VCaP (cell line): ENCODE measurements around the gene ARL17A.
"Not testable (repeated sequence)": the region's sequence is repeated elsewhere in the genome, so short reads cannot be mapped to it uniquely, and the experiment has no call there.

ENCODE experiments used
- H3K27ac ChIP-seq: fragments of 450-650 bp; 2 replicates; pipeline ENCODE4 v1.5.1; 2017

ARL17A gene

DNA sequence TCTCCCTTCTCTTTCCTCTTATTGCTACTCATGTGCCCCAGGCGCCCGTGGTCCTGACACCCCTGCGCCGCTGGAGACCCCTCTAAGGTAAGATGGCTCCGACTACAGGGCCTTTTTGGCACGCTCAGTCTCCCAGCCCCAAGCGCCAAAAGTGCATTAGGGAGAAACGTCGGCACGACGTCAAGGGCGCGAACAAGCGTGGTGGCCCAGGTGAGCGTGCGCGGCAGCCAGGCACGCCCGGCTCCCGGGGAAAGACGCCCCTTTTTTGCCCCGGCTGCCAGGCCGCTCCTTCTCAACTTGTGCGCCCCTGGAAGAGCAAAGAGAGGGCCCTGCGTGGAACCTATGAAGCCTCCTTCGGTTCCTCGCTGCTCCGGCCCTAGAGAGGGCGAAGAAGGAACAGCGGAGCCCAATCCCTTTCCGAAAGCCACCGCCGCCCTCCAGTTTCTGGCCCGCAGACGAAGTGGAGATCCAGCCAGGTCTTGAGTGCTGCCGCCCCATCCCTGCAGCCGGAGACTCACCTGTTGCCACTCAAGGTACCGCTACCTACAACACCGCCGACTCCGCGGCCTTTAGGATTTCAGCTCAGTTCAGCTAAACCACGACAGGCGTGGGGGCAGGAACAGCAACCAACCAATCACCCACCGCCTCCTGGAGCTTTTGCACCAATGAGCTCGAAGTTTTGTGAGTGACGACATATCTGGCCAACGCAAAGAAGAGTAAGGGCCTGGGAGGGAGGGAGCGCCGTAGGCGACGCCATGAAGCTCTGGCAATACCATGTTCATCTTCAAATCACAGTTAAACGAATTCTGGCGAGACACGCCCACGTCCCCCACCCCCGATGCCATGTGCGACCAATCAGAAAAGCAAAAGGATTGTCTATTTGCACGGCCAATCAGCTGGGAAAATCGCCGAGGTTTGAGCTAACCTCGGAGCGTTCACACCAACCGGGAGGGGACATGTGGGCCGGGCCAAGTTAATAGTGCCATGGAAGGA is at the start of gene ARL17A:
ARL17A (minus strand) TSS at position 609 of the 993 bp plus-strand sequence. CDS start 3,369 bp downstream, outside the sequence.
- not testable (repeated sequence) for H3K27ac ChIP-seq

DNA sequence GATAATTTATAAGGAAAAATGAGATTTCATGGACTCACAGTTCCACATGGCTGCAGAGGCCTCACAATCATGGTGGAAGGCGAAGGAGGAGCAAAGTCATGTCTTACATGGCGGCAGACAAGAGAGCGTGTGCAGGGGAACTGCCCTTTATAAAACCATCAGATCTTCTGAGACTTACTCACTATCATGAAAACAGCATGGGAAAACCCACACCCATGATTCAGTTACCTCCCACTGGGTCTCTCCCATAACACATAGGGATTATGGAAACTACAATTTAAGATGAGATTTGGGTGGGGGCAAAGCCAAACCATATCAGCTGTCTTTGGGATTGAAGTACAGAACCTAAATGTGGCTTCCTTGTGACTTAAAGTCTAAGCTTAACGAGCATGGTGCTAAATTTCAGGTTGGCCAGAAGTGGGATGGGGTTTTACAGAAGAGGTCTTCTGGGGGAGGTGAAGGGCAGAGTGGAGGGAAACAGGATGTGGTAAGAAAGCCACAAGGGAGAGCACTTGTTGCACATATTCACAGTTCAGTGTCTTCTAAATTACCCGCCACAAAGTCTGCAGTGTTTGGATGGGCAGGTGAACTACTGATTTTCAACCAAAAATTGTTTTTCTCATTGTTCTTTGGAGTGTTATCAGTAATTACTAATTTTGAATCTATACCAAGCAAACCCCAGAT is 49.4 kb upstream of the ARL17A start:
- not testable (repeated sequence) for H3K27ac ChIP-seq

DNA sequence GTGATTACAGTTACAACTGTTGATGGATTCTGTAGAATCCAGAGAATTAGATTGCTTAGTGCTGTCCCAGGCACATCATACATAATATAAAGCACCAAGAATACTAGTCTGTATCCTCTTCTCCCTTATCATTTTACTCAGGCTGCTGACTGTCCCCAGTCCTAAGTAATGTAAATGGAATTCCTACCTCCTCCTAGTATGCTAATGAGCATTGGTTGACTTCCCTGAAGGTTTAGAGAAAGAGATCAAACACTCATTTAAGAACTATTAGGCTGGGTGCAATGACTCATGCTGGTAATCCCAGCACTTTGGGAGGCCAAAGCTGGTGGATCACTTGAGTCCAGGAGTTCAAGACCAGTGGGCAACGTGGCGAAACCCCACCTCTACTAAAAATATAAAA is 48.0 kb upstream of the ARL17A start:
- not testable (repeated sequence) for H3K27ac ChIP-seq

- not testable (repeated sequence) for H3K27ac ChIP-seq
These were observed 45.2 kb upstream of the ARL17A start for GRCh38 chr17:46624726-46625125.

GRCh38 chr17:46623790-46624189 is 44.3 kb upstream of the ARL17A start:
- H3K27ac ChIP-seq: not testable (repeated sequence)

- not testable (repeated sequence) for H3K27ac ChIP-seq
These were observed 39.5 kb upstream of the ARL17A start for GRCh38 chr17:46618975-46619374.

- not testable (repeated sequence) for H3K27ac ChIP-seq
These were observed 37.6 kb upstream of the ARL17A start for GRCh38 chr17:46617121-46617520.

- H3K27ac ChIP-seq: not testable (repeated sequence)
These were observed 34.4 kb upstream of the ARL17A start for GRCh38 chr17:46613876-46614275.

DNA sequence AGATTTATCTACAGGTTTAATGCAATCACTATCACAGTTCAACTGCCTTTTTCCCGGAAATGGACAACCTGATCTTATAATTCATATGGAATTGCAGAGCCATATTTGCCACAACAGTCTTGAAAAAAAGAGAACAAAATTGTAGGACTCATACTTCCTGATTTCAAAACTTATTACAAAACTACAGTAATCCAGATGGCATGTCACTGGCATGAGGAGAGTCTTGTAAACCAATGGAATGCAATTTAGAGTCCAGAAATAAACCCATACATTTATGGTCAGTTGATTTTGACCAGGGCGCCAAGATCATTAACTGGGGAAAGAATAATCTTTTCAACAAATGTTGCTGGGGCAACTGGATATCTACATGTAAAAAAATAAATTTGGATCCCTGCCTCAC is 31.8 kb upstream of the ARL17A start:
- H3K27ac ChIP-seq: not testable (repeated sequence)

DNA sequence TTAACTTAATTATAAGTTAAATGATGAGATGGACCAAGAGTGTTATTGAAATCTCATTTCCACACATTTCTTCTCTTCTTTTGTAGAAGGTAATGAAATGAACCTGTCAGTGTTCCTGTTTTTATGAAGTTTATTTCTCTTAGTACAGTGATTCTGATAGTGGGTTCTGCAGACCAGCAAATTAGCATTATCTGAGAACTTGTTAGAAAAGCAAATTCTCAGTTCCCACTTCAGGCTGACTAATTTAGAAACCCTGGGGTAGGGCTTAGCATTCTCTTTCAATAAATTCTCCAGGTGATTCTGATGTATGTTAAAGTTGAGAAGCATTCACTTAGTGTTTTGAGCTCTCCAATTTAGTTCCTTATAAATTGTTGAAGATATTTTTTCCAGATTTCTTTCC is 23.6 kb upstream of the ARL17A start:
- H3K27ac ChIP-seq: not testable (repeated sequence)

DNA sequence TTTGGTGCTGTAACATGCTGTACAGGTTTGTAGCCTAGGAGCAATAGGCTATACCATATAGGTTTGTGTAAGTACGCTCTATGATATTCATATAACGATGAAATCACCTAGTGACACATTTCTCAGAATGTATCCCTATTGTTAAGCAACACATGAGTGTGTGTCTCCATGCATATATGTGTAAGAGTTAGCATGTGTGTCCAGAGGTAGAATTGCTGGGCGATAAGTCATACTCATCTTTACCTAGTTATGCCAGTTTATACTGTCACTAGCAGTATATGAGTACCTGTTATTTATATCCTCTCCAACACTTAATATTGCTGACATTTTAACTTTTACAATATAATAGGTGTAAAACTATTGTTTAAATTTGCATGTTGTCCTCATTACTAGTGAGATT is 21.3 kb upstream of the ARL17A start:
- H3K27ac ChIP-seq: not testable (repeated sequence)

GRCh38 chr17:46598344-46598931 is 18.9 kb upstream of the ARL17A start:
- H3K27ac ChIP-seq: not testable (repeated sequence)

DNA sequence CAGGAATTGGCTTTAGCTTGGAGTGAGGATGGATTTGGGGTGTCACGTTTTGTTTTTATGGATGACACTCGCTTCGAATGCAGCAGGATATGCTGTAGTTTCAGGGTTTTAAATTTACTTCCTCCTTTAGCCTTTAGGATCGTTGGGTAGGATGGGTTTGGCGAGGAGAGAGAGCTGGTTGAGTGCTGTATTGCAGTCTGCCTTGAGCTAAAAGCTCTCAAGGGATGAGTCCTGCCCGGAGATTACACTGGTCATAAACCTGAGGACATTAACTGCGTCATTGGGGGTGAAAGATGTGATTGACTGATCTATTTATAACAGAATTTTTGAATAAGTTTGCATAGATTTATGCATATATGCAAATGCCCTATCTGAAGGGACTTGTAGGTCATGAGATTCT is 11.8 kb upstream of the ARL17A start:
- not testable (repeated sequence) for H3K27ac ChIP-seq

DNA sequence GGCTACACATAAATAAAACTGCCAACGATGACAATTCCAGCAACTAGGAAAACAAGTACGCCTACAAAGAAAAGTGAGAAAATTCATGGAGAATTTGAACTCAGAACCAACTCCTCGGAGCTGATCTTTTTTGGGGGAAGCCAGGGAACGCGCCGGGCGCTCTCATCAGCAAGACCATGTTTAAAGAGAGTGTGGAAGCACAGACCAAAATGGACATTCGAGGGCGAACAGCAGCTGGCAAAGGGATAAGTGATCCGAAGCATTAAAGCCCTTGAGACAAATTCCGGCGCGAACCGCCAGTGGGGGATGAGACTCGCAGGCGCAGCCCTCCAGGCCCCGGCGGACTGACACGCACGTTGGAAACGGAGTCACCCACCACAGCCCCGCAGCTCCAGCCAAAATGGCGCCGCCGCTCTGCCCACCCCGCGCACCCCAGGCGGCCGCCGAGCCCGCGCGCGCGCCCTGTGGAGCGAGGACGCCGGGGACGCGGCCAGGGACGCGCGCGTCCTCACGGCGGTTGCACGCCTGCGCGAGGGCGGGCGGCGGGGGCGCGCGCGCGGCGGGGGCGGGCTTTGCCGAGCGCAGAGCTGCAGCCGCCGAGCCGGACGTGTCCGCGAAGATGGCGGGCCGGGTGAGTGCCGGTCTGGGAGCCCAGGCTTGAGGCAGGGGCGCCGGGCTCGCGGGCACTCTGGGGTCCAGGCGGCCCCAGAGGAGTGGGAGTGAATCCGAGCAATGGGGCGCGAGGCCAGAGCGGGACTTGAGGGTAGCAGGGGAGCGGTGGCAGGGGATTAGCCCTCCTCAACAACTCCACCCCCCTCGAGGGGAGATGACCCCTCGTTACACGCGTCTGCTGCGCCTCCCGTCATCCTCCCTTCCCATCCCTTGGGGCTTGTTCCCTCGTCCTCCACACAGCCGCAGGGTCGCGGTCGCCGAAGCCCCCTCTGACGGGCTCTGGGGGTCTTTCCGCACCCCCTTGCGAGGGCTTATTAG is 11.0 kb upstream of the ARL17A start, which contains the start of gene NSF:
NSF (plus strand) TSS at position 513 of the 990 bp plus-strand sequence; CDS start at position 620, 107 bp downstream.
- not testable (repeated sequence) for H3K27ac ChIP-seq

GRCh38 chr17:46585444-46585843 is 6.0 kb upstream of the ARL17A start:
- not testable (repeated sequence) for H3K27ac ChIP-seq

DNA sequence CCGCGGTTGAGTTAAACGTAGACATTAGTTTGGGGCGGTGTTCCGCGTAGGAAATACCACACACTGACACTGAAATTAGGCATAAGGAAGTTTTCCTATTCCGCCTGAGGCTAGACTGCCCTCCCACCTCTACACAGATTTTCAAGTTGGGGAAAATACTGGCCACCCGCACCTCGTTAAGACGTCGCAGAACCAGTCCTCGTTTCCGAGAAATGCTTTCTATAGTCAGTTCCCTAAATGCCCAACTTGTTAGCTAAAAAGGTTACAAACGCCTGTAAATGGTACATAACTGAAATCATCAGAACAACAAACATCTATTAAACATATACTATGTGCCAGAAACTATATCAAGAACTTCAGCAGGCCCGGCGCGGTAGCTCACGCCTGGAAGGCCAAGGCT is 591 bp upstream of the ARL17A start:
- not testable (repeated sequence) for H3K27ac ChIP-seq

DNA sequence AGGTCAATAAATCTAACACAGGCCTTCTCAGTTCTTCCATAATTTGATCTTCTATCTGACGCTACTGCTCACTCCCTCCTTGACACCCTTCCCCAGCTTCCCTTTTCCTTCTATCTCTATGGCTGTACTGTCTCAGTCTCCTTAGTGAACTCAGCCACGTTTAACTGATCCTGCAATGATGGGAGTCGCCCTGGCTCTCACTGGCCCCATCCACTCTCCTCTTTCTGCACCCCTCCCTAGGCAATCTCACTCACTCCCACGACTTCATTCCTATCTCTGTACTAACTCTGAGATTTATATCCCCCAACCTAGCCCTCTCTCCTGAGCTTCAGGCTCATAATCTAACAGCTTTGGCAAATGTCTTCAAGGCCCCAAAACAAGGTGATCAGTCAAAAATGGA is 7.7 kb downstream of the ARL17A start:
- H3K27ac ChIP-seq: not testable (repeated sequence)

DNA sequence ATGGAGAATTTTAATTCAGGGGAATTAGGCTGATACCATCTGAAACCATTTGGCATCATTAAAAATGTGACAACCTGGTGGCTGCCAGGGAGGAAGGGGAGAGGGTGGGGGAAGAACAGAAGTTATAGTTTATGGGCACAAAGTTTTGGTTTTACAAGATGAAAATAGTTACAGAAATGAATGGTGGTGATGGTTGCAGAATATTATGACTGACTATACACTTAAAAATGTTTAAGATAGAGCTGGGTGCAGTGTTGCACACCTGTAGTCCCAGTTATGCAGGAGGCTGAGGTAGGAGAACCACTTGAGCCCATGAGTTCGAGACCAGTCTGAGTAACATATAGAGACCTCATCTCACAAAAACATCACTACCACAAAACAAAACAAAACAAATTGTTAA is 12.5 kb downstream of the ARL17A start:
- not testable (repeated sequence) for H3K27ac ChIP-seq

GRCh38 chr17:46566284-46566683 is 13.2 kb downstream of the ARL17A start:
- not testable (repeated sequence) for H3K27ac ChIP-seq

DNA sequence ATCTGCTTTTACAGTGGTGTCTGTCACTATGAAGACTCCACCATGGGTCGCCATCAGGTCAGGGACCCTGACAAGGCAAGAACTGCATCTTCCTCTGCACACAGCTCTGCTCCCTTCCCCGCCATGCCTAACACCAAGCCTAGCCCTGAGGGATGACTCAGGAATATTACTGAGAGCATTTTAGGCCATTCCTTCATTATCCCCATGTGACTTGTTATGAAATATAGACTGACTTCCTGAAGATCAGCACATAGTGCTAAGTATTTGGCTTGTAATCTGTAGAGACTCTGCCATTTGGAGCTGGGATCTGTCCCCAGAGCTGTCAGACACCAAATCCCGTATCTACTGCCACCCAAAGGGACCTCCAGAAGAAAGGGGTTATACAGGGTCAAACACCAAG is 19.4 kb downstream of the ARL17A start:
- H3K27ac ChIP-seq: not testable (repeated sequence)

GRCh38 chr17:46559155-46559554 is 20.3 kb downstream of the ARL17A start:
- H3K27ac ChIP-seq: not testable (repeated sequence)
